K562 (cell line): ENCODE results near the gene VEGFC. TPM values are rescaled to one million over a fixed set of nuclear protein-coding genes. Genes with fewer than 3 reads are reported as not detected.

Experiments
- ATAC-seq: fragments of 200-7000 bp; cut with Tn5 transposase; 3 replicates; pipeline ENCODE4 v1.9.1; 2020; ENCODE audit warnings: moderate library complexity
- BruUV-seq: library from RNA; stranded (reverse); fragments of 400-500 nt; replicated peaks from 2 replicates; lab custom pipeline; 2021; lab: Mats Ljungman, UMichigan
- CTCF ChIA-PET: fragments of 300-600 bp; formaldehyde crosslinking; extraction: SDS; loops from one replicate; lab custom pipeline; 2021; ENCODE audit warnings: low intra/inter-chr PET ratio; lab: Yijun Ruan, JAX
- POLR2A ChIA-PET: fragments of 300-600, 350-650 bp; sonication (Branson Sonifier 250); formaldehyde crosslinking; extraction: SDS; loops from one replicate; lab custom pipeline; 2021; ENCODE audit warnings: antibody characterized with exemption, inconsistent platforms; lab: Yijun Ruan, JAX
- DNase-seq, 4 experiments: peaks; one replicate each; pipeline versions ENCODE4 v3.0.0 to v3.0.0-alpha.2; 2011 to 2018; ENCODE audit warnings: low spot score in 3 of 4, mixed read lengths in 3 of 4; ENCODE audit errors: extremely low read depth in 1 of 4
- FAIRE-seq: peaks from 2 replicates; lab custom pipeline; 2011; peaks lifted over from hg19 to GRCh38; lab: Jason Lieb, UNC
- H2AFZ ChIP-seq: 2 replicates; pipeline ENCODE4 v1.6.0; 2011; ENCODE audit warnings: low read depth, low read length, control low read depth, inconsistent platforms
- H3K27ac ChIP-seq: fragments of 200-600 bp; 3 replicates; pipeline ENCODE4 v1.8.0; 2011; ENCODE audit warnings: low read depth, mild to moderate bottlenecking, control low read depth, inconsistent platforms, low read length, moderate library complexity, mixed read lengths; ENCODE audit errors: extremely low read depth
- H3K27me3 ChIP-seq, 2 experiments: fragments of 300-600 bp in 1 of 2; 2 replicates in 1 of 2; 3 replicates in 1 of 2; pipeline versions ENCODE4 v1.6.0 to v1.8.0; 2011; ENCODE audit warnings: inconsistent platforms in 2 of 2, low read length in 2 of 2, mild to moderate bottlenecking in 1 of 2, mixed read lengths in 1 of 2, moderate library complexity in 1 of 2; ENCODE audit not compliant: control insufficient read depth in 2 of 2, insufficient read depth in 2 of 2
- H3K36me3 ChIP-seq: fragments of 300-600 bp; 3 replicates; pipeline ENCODE4 v1.8.0; 2011; ENCODE audit warnings: mild to moderate bottlenecking, low read length, inconsistent platforms; ENCODE audit not compliant: control insufficient read depth, insufficient read depth
- H3K4me1 ChIP-seq, 2 experiments: fragments of 200-600 bp in 1 of 2; replicated peaks in 1 of 2; 2 replicates in 1 of 2; 3 replicates in 1 of 2; pipeline versions ENCODE4 v1.5.1 to v1.8.0; 2011; ENCODE audit warnings: inconsistent platforms in 2 of 2, low read length in 2 of 2, mild to moderate bottlenecking in 1 of 2, mixed read lengths in 1 of 2, moderate library complexity in 1 of 2; ENCODE audit not compliant: control insufficient read depth in 2 of 2, insufficient read depth in 2 of 2
- H3K4me2 ChIP-seq: 2 replicates; pipeline ENCODE4 v1.6.1; 2011; ENCODE audit warnings: low read length, control low read depth, inconsistent platforms, mixed read lengths; ENCODE audit not compliant: insufficient read depth
- H3K4me3 ChIP-seq: fragments of 200-600 bp; sonication (generic), shearing (Covaris generic); 2 replicates; pipeline ENCODE4 v1.5.1; 2016; ENCODE audit warnings: control low read depth, inconsistent platforms
- H3K79me2 ChIP-seq: fragments of 200-600 bp; 3 replicates; pipeline ENCODE4 v1.8.0; 2011; ENCODE audit warnings: low read length, inconsistent platforms; ENCODE audit not compliant: control insufficient read depth, insufficient read depth
- H3K9ac ChIP-seq, 2 experiments: 2 replicates each; pipeline versions ENCODE4 v1.6.0 to v1.6.1; 2011; ENCODE audit warnings: low read depth in 2 of 2, low read length in 2 of 2, control low read depth in 1 of 2, inconsistent platforms in 1 of 2, mild to moderate bottlenecking in 1 of 2, mixed read lengths in 1 of 2; ENCODE audit not compliant: insufficient read depth in 1 of 2
- H3K9me1 ChIP-seq: one replicate; pipeline ENCODE4 v1.6.0; 2011; ENCODE audit warnings: inconsistent platforms, mild to moderate bottlenecking, low read length, moderate library complexity; ENCODE audit not compliant: control insufficient read depth, insufficient read depth
- H3K9me3 ChIP-seq: replicated peaks from 2 replicates; pipeline ENCODE4 v1.5.1; 2011; ENCODE audit warnings: low read depth, low read length, inconsistent platforms; ENCODE audit not compliant: control insufficient read depth, insufficient read depth
- H4K20me1 ChIP-seq: replicated peaks from 2 replicates; pipeline ENCODE4 v1.6.1; 2011; ENCODE audit warnings: low read length, inconsistent platforms, mixed read lengths; ENCODE audit not compliant: control insufficient read depth, insufficient read depth
- CBFA2T3 ChIP-seq: fragments of 450-650 bp; IDR thresholded peaks from 2 replicates; pipeline ENCODE4 v1.6.1; 2017
- HNRNPUL1 ChIP-seq: fragments of 200-400 bp; formaldehyde crosslinking; IDR thresholded peaks from 2 replicates; pipeline ENCODE4 v1.6.1; 2017; ENCODE audit warnings: low read length
- HSF4 ChIP-seq: fragments of 250-450 bp; sonication (Bioruptor Pico); IDR thresholded peaks from 2 replicates; pipeline ENCODE4 v2.1.2; 2022; ENCODE audit warnings: mild to moderate bottlenecking, moderate library complexity, borderline replicate concordance
- JUND ChIP-seq, 2 experiments: IDR thresholded peaks; 2 replicates in 1 of 2; 3 replicates in 1 of 2; pipeline ENCODE4 v1.6.1; 2011; ENCODE audit warnings: borderline replicate concordance in 2 of 2, low read depth in 2 of 2, low read length in 2 of 2, improper control_type of control experiment in 1 of 2, missing biosample characterization in 1 of 2, missing genetic modification characterization in 1 of 2, missing genetic modification reagents in 1 of 2
- NCOA4 ChIP-seq: fragments of 450-650 bp; IDR thresholded peaks from 2 replicates; pipeline ENCODE4 v1.6.1; 2018; ENCODE audit warnings: mild to moderate bottlenecking; ENCODE audit not compliant: partially characterized antibody
- RBM22 ChIP-seq: fragments of 200-400 bp; formaldehyde crosslinking; IDR thresholded peaks from 2 replicates; pipeline ENCODE4 v1.6.1; 2018; ENCODE audit warnings: low read length, low read depth; ENCODE audit not compliant: poor library complexity, severe bottlenecking
- STAT5B ChIP-seq: fragments of 250-450 bp; sonication (Bioruptor Pico); IDR thresholded peaks from 2 replicates; pipeline ENCODE4 v1.8.0; 2021; ENCODE audit warnings: mild to moderate bottlenecking, inconsistent platforms
- TCF7L2 ChIP-seq: fragments of 150-350 bp; IDR thresholded peaks from 2 replicates; pipeline ENCODE4 v1.6.1; 2016; ENCODE audit warnings: low read depth, mild to moderate bottlenecking, low read length, moderate library complexity
- TEAD4 ChIP-seq, 2 experiments: sonication (generic) in 1 of 2; formaldehyde crosslinking in 1 of 2; IDR thresholded peaks; 2 replicates each; pipeline versions ENCODE4 v1.6.1 to v1.8.0; 2012 to 2022; ENCODE audit warnings: borderline replicate concordance in 1 of 2, inconsistent platforms in 1 of 2, low read length in 1 of 2, mild to moderate bottlenecking in 1 of 2, missing genetic modification reagents in 1 of 2
- THRAP3 ChIP-seq: fragments of 450-650 bp; IDR thresholded peaks from 2 replicates; pipeline ENCODE4 v1.6.1; 2016; ENCODE audit warnings: mild to moderate bottlenecking, inconsistent platforms, borderline replicate concordance
- WGBS: fragments of 100-300 bp; shearing (Covaris generic); methylation state at CpG from one replicate; pipeline ENCODE4 v1.1.6; 2016; ENCODE audit warnings: low coverage, mixed read lengths; ENCODE audit not compliant: insufficient coverage; ENCODE audit errors: missing lambda C conversion rate; 5-methylcytosine and 5-hydroxymethylcytosine counted together
- in situ Hi-C: fragments of 300-500 bp; cut with MboI; formaldehyde crosslinking; loops from 4 replicates; pipeline ENCODE4 v1.15.0; 2018; ENCODE audit warnings: inconsistent platforms, mixed read lengths
- intact Hi-C: fragments of 100-400 bp; cut with micrococcal nuclease; formaldehyde crosslinking; loops from 2 replicates; pipeline ENCODE4 v1.14.2; 2022
- polyA plus RNA-seq, 8 experiments: library from polyadenylated mRNA; depleted of rRNA in 4 of 8; stranded (reverse) in 5 of 8; unstranded in 3 of 8; fragments of >200 nt; fragmentation: Nextera tagmentation in 2 of 8; fragmentation: Illumina TruSeq in 1 of 8; extraction: Ambion mirVana in 2 of 8; extraction: Trizol in 1 of 8; gene quantifications; 2 replicates each; pipeline versions ENCODE4 v1.2.1 to v1.2.3, GENCODE V29; 2011 to 2014; ENCODE audit warnings: inconsistent platforms in 1 of 8, missing spikeins in 1 of 8
- total RNA-seq, 7 experiments: library from RNA; depleted of rRNA in 6 of 7; stranded (reverse); fragments of >200 nt in 6 of 7; fragmentation: Illumina TruSeq in 2 of 7; extraction: Trizol in 2 of 7; gene quantifications; 2 replicates each; pipeline versions ENCODE4 v1.2.1 to v1.2.3, GENCODE V29; 2011 to 2021; ENCODE audit warnings: low replicate concordance in 1 of 7
- TF ChIP-seq, protein P1 (sequence below), 2 experiments: fragments of 450-650 bp; IDR thresholded peaks; 2 replicates each; pipeline ENCODE4 v1.6.1; 2016; ENCODE audit warnings: mild to moderate bottlenecking in 2 of 2, borderline replicate concordance in 1 of 2, low read depth in 1 of 2, moderate library complexity in 1 of 2
- TF ChIP-seq, protein P2 (sequence below): fragments of 250-450 bp; sonication (Bioruptor Pico); IDR thresholded peaks from 2 replicates; pipeline ENCODE4 v1.5.0; 2021

Gene VEGFC
- total and polyA plus RNA-seq, 9 of the 15 experiments (the other 6 are each of a cell fraction or from before 2014, with no cell fraction given): not detected

DNA sequence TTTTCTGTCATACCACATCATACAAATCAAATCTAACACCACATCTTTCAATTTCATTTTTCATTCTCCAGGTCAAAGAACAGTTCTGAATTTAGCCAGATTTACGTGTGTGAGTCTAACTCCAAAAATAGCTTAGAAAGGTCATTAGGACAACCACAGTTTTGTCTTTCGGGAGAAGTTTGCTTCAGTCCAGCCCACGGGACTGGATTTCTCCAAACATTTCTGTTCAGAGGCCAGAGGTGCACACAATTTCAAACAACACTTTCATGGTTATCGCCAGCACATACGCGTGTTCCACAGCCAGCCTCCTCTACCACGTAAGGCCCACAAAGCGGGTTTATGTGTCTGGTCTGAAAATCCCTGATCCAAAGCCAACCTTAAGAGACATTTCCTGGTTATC lies 65.9 kb downstream of the VEGFC start (continued):
- TF ChIP-seq, protein P1, sequence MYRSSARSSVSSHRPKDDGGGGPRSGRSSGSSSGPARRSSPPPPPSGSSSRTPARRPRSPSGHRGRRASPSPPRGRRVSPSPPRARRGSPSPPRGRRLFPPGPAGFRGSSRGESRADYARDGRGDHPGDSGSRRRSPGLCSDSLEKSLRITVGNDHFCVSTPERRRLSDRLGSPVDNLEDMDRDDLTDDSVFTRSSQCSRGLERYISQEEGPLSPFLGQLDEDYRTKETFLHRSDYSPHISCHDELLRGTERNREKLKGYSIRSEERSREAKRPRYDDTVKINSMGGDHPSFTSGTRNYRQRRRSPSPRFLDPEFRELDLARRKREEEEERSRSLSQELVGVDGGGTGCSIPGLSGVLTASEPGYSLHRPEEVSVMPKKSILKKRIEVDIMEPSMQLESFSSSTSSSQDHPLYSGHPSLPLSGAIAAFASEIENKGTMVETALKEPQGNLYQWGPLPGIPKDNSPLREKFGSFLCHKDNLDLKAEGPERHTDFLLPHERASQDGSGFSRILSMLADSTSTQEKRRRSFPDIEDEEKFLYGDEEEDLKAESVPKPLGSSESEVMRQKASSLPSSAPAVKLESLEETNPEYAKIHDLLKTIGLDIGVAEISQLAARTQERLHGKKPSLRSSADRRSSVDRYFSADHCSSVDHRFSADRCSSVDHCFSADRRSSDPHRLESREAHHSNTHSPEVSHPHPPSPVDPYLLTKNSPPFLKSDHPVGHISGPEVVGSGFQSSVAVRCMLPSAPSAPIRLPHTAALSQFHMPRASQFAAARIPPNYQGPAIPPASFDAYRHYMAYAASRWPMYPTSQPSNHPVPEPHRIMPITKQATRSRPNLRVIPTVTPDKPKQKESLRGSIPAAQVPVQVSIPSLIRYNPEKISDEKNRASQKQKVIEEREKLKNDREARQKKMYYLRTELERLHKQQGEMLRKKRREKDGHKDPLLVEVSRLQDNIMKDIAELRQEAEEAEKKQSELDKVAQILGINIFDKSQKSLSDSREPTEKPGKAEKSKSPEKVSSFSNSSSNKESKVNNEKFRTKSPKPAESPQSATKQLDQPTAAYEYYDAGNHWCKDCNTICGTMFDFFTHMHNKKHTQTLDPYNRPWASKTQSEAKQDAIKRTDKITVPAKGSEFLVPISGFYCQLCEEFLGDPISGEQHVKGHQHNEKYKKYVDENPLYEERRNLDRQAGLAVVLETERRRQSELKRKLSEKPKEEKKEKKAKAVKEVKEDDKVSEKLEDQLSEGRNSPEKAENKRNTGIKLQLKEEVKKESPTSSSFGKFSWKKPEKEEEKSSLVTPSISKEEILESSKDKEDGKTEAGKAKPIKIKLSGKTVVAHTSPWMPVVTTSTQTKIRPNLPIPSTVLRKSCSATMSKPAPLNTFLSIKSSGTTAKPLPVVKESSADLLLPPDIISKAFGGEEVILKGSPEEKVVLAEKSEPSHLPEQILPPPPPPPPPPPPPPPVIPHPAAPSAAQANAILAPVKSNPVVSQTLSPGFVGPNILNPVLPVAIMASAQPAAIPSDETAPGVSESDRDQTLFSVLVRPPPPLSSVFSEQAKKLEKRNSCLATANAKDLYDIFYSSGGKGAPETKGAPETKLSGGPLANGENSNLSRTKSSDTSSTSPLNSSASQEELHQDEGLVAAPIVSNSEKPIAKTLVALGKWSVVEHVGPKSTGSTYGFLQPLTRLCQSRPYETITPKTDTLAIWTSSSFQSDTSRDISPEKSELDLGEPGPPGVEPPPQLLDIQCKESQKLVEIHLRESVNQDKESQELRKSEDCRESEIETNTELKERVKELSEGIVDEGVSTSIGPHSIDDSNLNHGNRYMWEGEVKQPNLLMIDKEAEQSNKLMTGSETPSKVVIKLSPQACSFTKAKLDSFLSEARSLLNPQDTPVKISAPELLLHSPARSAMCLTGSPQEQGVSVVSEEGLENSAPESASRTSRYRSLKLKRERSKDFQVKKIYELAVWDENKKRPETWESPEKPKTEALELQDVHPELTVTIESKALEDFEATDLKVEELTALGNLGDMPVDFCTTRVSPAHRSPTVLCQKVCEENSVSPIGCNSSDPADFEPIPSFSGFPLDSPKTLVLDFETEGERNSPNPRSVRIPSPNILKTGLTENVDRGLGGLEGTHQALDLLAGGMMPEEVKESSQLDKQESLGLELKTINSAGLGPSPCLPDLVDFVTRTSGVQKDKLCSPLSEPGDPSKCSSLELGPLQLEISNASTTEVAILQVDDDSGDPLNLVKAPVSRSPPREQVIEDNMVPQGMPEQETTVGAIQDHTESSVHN (IDR thresholded peaks at IDR 0.05; ENCODE audit: borderline replicate concordance in 1 of 2, low read depth in 1 of 2): no peak

DNA sequence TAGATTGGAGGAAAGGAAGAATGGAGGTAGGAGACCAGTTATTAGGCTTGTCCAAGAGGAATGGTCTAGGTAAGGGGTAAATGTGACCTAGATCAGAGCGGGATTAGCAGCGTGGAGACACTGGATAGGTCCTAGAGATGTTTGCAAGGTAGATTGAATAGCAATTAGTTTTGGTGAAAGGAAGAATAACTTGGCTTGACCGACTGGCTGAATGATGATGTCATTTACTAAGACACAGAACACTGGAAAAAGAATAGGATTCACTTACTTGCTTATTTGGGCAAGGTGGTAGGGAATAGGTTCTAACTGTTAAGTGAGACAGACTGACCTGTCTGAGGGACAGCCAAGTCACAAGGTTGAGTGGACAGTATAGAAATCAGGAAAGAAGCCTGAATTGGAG lies 71.3 kb downstream of the VEGFC start:
- Histone ChIP-seq H3K4me1 (no peaks in the 10 kb centered on the region), H3K36me3 (no peaks in the 10 kb centered on the region), H3K79me2 (no peaks in the 10 kb centered on the region), H3K27me3 (no peaks in the 10 kb centered on the region), H3K4me3 (no peak overlapping the region), H2AFZ (no peak overlapping the region), H3K4me2 (no peak overlapping the region), H4K20me1 (no peaks in the 10 kb centered on the region), H3K9me1 (no peaks in the 10 kb centered on the region), H3K27ac (no peak overlapping the region), H3K9me3 (0 out of 2 replicates have a peak, but pooled peaks cover 3% of the 10 kb centered on the region), H3K9ac (no peak overlapping the region)
- FAIRE-seq (no peak), ATAC-seq (no peak), DNase-seq (no peak)
- CTCF ChIA-PET: no interaction called here
- in situ Hi-C loops (no loop called here), intact Hi-C loops (no loop called here)
- 0% methylated on average over 3 of the region's 3 CpGs for WGBS
- BruUV-seq: no TSS peak
- POLR2A ChIA-PET: no interaction called here
- no peak for TF ChIP-seq TEAD4 (IDR thresholded peaks at IDR 0.05; ENCODE audit: low read length)
- no peak for TF ChIP-seq TEAD4 (CRISPR knock-in tag; IDR thresholded peaks at IDR 0.05; ENCODE audit: borderline replicate concordance)
- no peak for TF ChIP-seq HNRNPUL1
- TF ChIP-seq RBM22: no peak
- TF ChIP-seq THRAP3: no peak
- TF ChIP-seq JUND (IDR thresholded peaks at IDR 0.05; ENCODE audit: borderline replicate concordance, low read depth, low read length): no peak
- no peak for TF ChIP-seq JUND (tag; IDR thresholded peaks at IDR 0.05; ENCODE audit: borderline replicate concordance, low read depth, low read length)
- no peak for TF ChIP-seq NCOA4
- no peak for TF ChIP-seq TCF7L2
- no peak for TF ChIP-seq STAT5B (CRISPR knock-in tag)
- TF ChIP-seq HSF4: no peak
- TF ChIP-seq CBFA2T3: no peak
- TF ChIP-seq, protein P2, sequence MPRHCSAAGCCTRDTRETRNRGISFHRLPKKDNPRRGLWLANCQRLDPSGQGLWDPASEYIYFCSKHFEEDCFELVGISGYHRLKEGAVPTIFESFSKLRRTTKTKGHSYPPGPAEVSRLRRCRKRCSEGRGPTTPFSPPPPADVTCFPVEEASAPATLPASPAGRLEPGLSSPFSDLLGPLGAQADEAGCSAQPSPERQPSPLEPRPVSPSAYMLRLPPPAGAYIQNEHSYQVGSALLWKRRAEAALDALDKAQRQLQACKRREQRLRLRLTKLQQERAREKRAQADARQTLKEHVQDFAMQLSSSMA (CRISPR knock-in tag): no peak
